Measurements from ENCODE around the gene PRPH. TPM values are rescaled to one million over a fixed set of nuclear protein-coding genes. Genes with fewer than 3 reads are reported as not detected.

PRPH gene
- total RNA-seq, 4 donors from 2014 or later: 4.7 to 5.6 TPM; not detected in 2

- Histone ChIP-seq H3K36me3 (no peaks in the 10 kb centered on the region), H3K4me1 (peaks cover 0 to 15% of the 10 kb centered on the region in 2 donors), H3K27me3 (peaks cover 24 to 35% of the 10 kb centered on the region in 2 donors), H3K4me3 (no peak overlapping the region), H3K9me3 (no peaks in the 10 kb centered on the region), H3K27ac (no peak overlapping the region)
- intact Hi-C loops (cut with DNase I; ENCODE audit: low total_unique reads): no loop called here
- TF ChIP-seq, protein P1, sequence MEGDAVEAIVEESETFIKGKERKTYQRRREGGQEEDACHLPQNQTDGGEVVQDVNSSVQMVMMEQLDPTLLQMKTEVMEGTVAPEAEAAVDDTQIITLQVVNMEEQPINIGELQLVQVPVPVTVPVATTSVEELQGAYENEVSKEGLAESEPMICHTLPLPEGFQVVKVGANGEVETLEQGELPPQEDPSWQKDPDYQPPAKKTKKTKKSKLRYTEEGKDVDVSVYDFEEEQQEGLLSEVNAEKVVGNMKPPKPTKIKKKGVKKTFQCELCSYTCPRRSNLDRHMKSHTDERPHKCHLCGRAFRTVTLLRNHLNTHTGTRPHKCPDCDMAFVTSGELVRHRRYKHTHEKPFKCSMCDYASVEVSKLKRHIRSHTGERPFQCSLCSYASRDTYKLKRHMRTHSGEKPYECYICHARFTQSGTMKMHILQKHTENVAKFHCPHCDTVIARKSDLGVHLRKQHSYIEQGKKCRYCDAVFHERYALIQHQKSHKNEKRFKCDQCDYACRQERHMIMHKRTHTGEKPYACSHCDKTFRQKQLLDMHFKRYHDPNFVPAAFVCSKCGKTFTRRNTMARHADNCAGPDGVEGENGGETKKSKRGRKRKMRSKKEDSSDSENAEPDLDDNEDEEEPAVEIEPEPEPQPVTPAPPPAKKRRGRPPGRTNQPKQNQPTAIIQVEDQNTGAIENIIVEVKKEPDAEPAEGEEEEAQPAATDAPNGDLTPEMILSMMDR (IDR thresholded peaks at IDR 0.05): no peak
- no peak for TF ChIP-seq POLR2A (IDR thresholded peaks at IDR 0.05)
- DNase-seq: no peak
Observed at GRCh38 chr12:49294086-49294803, 702 bp upstream of the PRPH start.

DNA sequence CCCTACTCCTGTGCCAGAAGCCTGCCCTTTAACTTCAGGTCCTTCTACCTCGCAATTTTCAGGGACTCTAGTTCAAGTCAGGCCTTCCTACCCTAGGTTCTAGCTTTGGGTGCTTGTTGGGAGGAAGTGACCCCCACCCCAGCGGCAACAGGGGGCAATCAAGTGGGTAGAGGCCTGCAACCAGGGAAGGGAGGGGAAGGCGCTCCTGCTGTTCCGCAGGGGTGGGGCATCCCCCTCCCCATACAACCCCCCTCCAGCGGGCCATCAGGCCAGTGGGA is 204 bp upstream of the PRPH start:
- TF ChIP-seq, protein P1 (IDR thresholded peaks at IDR 0.05): no peak
- TF ChIP-seq POLR2A (IDR thresholded peaks at IDR 0.05): no peak
- no peak for DNase-seq
- Histone ChIP-seq H3K4me1 (peaks cover 0 to 15% of the 10 kb centered on the region in 2 donors), H3K27ac (no peak overlapping the region), H3K27me3 (peaks cover 24 to 35% of the 10 kb centered on the region in 2 donors), H3K36me3 (no peaks in the 10 kb centered on the region), H3K4me3 (no peak overlapping the region), H3K9me3 (no peaks in the 10 kb centered on the region)
- intact Hi-C loops (cut with DNase I; ENCODE audit: low total_unique reads): no loop called here

DNA sequence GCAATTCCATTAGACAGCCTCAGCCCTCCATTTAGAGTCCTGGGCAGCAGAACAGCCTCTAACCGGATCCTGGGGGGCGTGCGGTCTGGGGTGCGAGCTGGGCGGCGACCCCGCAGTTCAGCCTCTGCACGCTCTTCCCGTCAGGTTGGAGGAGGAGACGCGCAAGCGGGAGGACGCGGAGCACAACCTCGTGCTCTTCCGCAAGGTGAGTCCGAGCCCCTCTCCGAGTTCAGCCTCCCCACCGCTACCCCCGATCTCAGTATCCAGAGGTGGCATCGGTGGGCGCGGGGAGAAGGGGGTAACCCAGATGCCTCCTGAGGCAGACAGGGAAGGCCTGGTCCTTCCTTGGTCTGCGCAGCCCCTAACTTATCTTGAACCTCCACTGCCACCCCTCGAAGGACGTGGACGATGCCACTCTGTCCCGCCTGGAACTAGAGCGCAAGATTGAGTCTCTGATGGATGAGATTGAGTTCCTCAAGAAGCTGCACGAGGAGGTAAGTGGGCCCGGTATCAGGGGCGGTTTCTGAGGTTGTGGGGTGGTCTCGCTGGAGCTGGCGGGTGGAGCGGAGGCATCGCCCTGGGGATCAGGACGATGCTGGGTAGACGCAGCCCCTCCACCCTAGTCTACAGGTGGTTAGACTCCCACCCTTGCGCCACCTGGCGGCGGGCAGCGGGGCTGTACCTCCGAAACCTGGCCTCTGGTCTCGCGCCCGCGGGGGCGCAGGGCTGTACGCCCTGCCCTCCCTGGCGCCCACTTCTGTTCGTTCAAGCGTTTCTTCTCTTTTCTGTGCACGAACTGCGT is 1.3 kb downstream of the PRPH start:
- Histone ChIP-seq H3K27me3 (peaks cover 24 to 35% of the 10 kb centered on the region in 2 donors), H3K4me1 (peaks cover 0 to 15% of the 10 kb centered on the region in 2 donors), H3K4me3 (no peak overlapping the region), H3K9me3 (no peaks in the 10 kb centered on the region), H3K36me3 (no peaks in the 10 kb centered on the region), H3K27ac (no peak overlapping the region)
- TF ChIP-seq, protein P1 (IDR thresholded peaks at IDR 0.05): peak; percentile 32 to 39 (median 36)
- TF ChIP-seq POLR2A (IDR thresholded peaks at IDR 0.05): no peak
- no peak for DNase-seq
- intact Hi-C loops (cut with DNase I; ENCODE audit: low total_unique reads): no loop called here

DNA sequence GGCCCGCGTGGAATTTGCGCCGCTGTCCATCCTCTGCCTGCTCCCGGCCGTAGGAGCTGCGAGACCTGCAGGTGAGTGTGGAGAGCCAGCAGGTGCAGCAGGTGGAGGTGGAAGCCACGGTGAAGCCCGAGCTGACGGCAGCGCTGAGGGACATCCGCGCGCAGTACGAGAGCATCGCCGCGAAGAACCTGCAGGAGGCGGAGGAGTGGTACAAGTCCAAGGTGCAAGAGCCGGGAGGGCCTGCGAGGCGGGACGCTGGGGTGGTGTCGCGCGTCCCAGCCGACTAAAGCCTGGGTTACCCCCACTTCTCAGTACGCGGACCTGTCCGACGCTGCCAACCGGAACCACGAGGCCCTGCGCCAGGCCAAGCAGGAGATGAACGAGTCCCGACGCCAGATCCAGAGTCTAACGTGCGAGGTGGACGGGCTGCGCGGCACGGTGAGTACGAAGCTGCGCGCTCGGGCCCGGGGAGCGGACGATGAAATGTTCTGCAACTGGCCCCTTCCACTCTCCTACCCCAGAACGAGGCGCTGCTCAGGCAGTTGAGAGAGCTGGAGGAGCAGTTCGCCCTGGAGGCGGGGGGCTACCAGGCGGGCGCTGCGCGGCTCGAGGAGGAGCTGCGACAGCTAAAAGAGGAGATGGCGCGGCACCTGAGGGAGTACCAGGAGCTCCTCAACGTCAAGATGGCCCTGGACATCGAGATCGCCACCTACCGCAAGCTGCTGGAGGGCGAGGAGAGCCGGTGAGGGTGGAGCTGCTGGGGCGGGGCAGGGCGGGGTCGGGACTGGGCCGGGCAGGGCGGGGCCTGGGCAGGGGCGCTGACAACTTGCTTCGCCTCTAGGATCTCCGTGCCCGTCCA is 2.1 kb downstream of the PRPH start:
- H3K27me3 ChIP-seq: peaks cover 24 to 40% of the 10 kb centered on the region in 2 donors
- DNase-seq: no peak
- intact Hi-C loops (cut with DNase I; ENCODE audit: low total_unique reads): no loop called here

More for the DNA sequence above, 2.1 kb downstream of the PRPH start:
- no peaks in the 10 kb centered on the region for H3K36me3 ChIP-seq
- H3K4me1 ChIP-seq: peaks cover 0 to 15% of the 10 kb centered on the region in 2 donors
- H3K9me3 ChIP-seq: no peaks in the 10 kb centered on the region
- H3K4me3 ChIP-seq: no peak overlapping the region
- TF ChIP-seq, protein P1 (IDR thresholded peaks at IDR 0.05): peak in 1 of 4 experiments; percentile 0
- TF ChIP-seq POLR2A (IDR thresholded peaks at IDR 0.05): no peak
- no peak overlapping the region for H3K27ac ChIP-seq
